Karpas-422 (cell line): Measurements from ENCODE around the gene EFL1. TPM values are rescaled to one million over a fixed set of nuclear protein-coding genes. Genes with fewer than 3 reads are reported as not detected.
"Not testable (repeated sequence)": the region's sequence is repeated elsewhere in the genome, so short reads cannot be mapped to it uniquely, and the experiment has no call there.

Experiments used
- DNase-seq: peaks from one replicate; pipeline ENCODE4 v3.0.0-alpha.2; 2015
- H2AFZ ChIP-seq: fragments of 200-600 bp; sonication (generic); 2 replicates; pipeline ENCODE4 v1.6.1; 2014; ENCODE audit warnings: antibody characterized with exemption, low read length, mixed read lengths
- H3K27ac ChIP-seq: fragments of 200-600 bp; sonication (generic); 2 replicates; pipeline ENCODE4 v1.5.1; 2014; ENCODE audit warnings: mild to moderate bottlenecking, low read length, moderate library complexity
- H3K27me3 ChIP-seq: fragments of 200-600 bp; sonication (generic); 2 replicates; pipeline ENCODE4 v1.6.1; 2014; ENCODE audit warnings: low read length, mixed read lengths
- H3K36me3 ChIP-seq: fragments of 200-600 bp; sonication (generic); 2 replicates; pipeline ENCODE4 v1.6.1; 2014; ENCODE audit warnings: low read length, mixed read lengths; ENCODE audit not compliant: insufficient read depth
- H3K4me1 ChIP-seq: fragments of 200-600 bp; sonication (generic); 2 replicates; pipeline ENCODE4 v1.6.1; 2014; ENCODE audit warnings: mild to moderate bottlenecking, low read length, mixed read lengths
- H3K4me2 ChIP-seq: fragments of 200-600 bp; sonication (generic); 2 replicates; pipeline ENCODE4 v1.6.1; 2014; ENCODE audit warnings: low read length, low read depth, mild to moderate bottlenecking; ENCODE audit not compliant: poor library complexity, severe bottlenecking
- H3K4me3 ChIP-seq: fragments of 200-600 bp; sonication (generic); 2 replicates; pipeline ENCODE4 v1.5.1; 2014; ENCODE audit warnings: mild to moderate bottlenecking, antibody characterized with exemption, low read length, mixed read lengths
- H3K79me2 ChIP-seq: fragments of 200-600 bp; sonication (generic); 2 replicates; pipeline ENCODE4 v1.6.1; 2014; ENCODE audit warnings: mild to moderate bottlenecking, low read length, mixed read lengths
- H3K9ac ChIP-seq: fragments of 200-600 bp; sonication (generic); 2 replicates; pipeline ENCODE4 v1.6.0; 2014; ENCODE audit warnings: low read length
- H3K9me2 ChIP-seq: fragments of 200-600 bp; sonication (generic), shearing (Covaris generic); replicated peaks from 2 replicates; pipeline ENCODE4 v1.6.0; 2014; ENCODE audit warnings: mild to moderate bottlenecking, low read length, moderate library complexity; ENCODE audit not compliant: insufficient read depth
- H3K9me3 ChIP-seq: fragments of 300-700, 200-600 bp; sonication (generic); 2 replicates; pipeline ENCODE4 v1.6.1; 2014; ENCODE audit warnings: low read length, mixed read lengths
- H4K20me1 ChIP-seq: fragments of 200-600 bp; sonication (generic); 2 replicates; pipeline ENCODE4 v1.6.1; 2014; ENCODE audit warnings: mild to moderate bottlenecking, antibody characterized with exemption, low read length, low read depth; ENCODE audit not compliant: insufficient read depth
- total RNA-seq: library from RNA; depleted of rRNA; stranded (reverse); fragments of >200 nt; shearing (Covaris generic); gene quantifications from 2 replicates; pipeline ENCODE4 v1.2.3, GENCODE V29; 2014; ENCODE audit warnings: low replicate concordance

Gene EFL1
- total RNA-seq, 1 experiment from 2014 or later: 30.7 TPM

- not testable (repeated sequence) for H3K27ac ChIP-seq, H3K4me2 ChIP-seq, H3K9ac ChIP-seq, H3K4me3 ChIP-seq, H3K36me3 ChIP-seq, H4K20me1 ChIP-seq, H3K9me3 ChIP-seq, H3K79me2 ChIP-seq, H3K9me2 ChIP-seq, H3K27me3 ChIP-seq, H2AFZ ChIP-seq, DNase-seq
- peaks cover 11% of the 10 kb centered on the region for H3K4me1 ChIP-seq
These were observed 4.6 kb upstream of the EFL1 start for GRCh38 chr15:82267137-82267536.

GRCh38 chr15:82263350-82263749 lies 816 bp upstream of the EFL1 start:
- peaks cover 12% of the 10 kb centered on the region; the same call in 1 of the 2 replicates for H3K36me3 ChIP-seq
- no peak overlapping the region for H3K27ac ChIP-seq
- no peak for DNase-seq
- peak overlapping the region; percentile 92 for H3K4me3 ChIP-seq
- H3K9ac ChIP-seq: peak overlapping the region; percentile 87
- H3K4me2 ChIP-seq: peak overlapping the region; percentile 82
- H2AFZ ChIP-seq: peak overlapping the region; percentile 94; the same call in 1 of the 2 replicates
- peaks cover 22% of the 10 kb centered on the region for H3K4me1 ChIP-seq
- H4K20me1 ChIP-seq: no peaks in the 10 kb centered on the region
- H3K27me3 ChIP-seq: no peaks in the 10 kb centered on the region
- H3K79me2 ChIP-seq: peaks cover 39% of the 10 kb centered on the region
- H3K9me3 ChIP-seq: no peaks in the 10 kb centered on the region
- H3K9me2 ChIP-seq: no peaks in the 10 kb centered on the region

- Histone ChIP-seq H3K4me3 (peak overlapping the region; percentile 92), H2AFZ (peak overlapping the region; percentile 85)
- DNase-seq: peak; percentile 53
These were observed 740 bp downstream of the EFL1 start for GRCh38 chr15:82261566-82262421.

GRCh38 chr15:82248261-82248660 lies 14.3 kb downstream of the EFL1 start:
- not testable (repeated sequence) for H3K9me3 ChIP-seq, H3K27me3 ChIP-seq, H4K20me1 ChIP-seq, H3K36me3 ChIP-seq, H3K4me2 ChIP-seq, H3K4me3 ChIP-seq, H3K27ac ChIP-seq, H2AFZ ChIP-seq, H3K9me2 ChIP-seq, DNase-seq, H3K4me1 ChIP-seq, H3K9ac ChIP-seq
- peaks cover 10% of the 10 kb centered on the region; the same call in 1 of the 2 replicates for H3K79me2 ChIP-seq

More at GRCh38 chr15:82261566-82262421, 740 bp downstream of the EFL1 start:
- not testable (repeated sequence) for H3K27me3 ChIP-seq, H3K27ac ChIP-seq, H3K9me2 ChIP-seq, H4K20me1 ChIP-seq, H3K9me3 ChIP-seq
- H3K4me2 ChIP-seq: peak overlapping the region; percentile 82
- peaks cover 15% of the 10 kb centered on the region; the same call in 1 of the 2 replicates for H3K36me3 ChIP-seq
- H3K4me1 ChIP-seq: peaks cover 22% of the 10 kb centered on the region
- H3K9ac ChIP-seq: peak overlapping the region; percentile 87
- peaks cover 39% of the 10 kb centered on the region for H3K79me2 ChIP-seq

GRCh38 chr15:82245956-82246355 lies 16.6 kb downstream of the EFL1 start:
- H3K4me1 ChIP-seq, DNase-seq, H3K27me3 ChIP-seq, H3K9ac ChIP-seq, H3K27ac ChIP-seq, H3K36me3 ChIP-seq, H3K4me2 ChIP-seq, H3K9me2 ChIP-seq, H3K4me3 ChIP-seq, H3K9me3 ChIP-seq, H4K20me1 ChIP-seq, H2AFZ ChIP-seq: not testable (repeated sequence)
- peaks cover 10% of the 10 kb centered on the region; the same call in 1 of the 2 replicates for H3K79me2 ChIP-seq

- H3K9me2 ChIP-seq, H3K4me1 ChIP-seq, H3K79me2 ChIP-seq, H3K9me3 ChIP-seq, DNase-seq, H4K20me1 ChIP-seq, H3K36me3 ChIP-seq, H3K4me3 ChIP-seq, H3K4me2 ChIP-seq, H2AFZ ChIP-seq, H3K9ac ChIP-seq, H3K27ac ChIP-seq, H3K27me3 ChIP-seq: not testable (repeated sequence)
These were observed 18.9 kb downstream of the EFL1 start for GRCh38 chr15:82243644-82244043.

- H3K27me3 ChIP-seq, H3K4me3 ChIP-seq, H3K4me2 ChIP-seq, DNase-seq, H3K9ac ChIP-seq, H3K36me3 ChIP-seq, H2AFZ ChIP-seq, H3K4me1 ChIP-seq, H3K79me2 ChIP-seq, H3K27ac ChIP-seq, H3K9me2 ChIP-seq, H4K20me1 ChIP-seq, H3K9me3 ChIP-seq: not testable (repeated sequence)
These were observed 20.6 kb downstream of the EFL1 start for GRCh38 chr15:82241836-82242499.

GRCh38 chr15:82239685-82240391 lies 22.7 kb downstream of the EFL1 start:
- no peak overlapping the region for H3K4me2 ChIP-seq
- no peak overlapping the region for H3K9ac ChIP-seq
- H3K4me3 ChIP-seq: no peak overlapping the region
- peaks cover 7% of the 10 kb centered on the region; the same call in 1 of the 2 replicates for H3K79me2 ChIP-seq
- H3K36me3 ChIP-seq: peaks cover 4% of the 10 kb centered on the region
- H4K20me1 ChIP-seq: no peaks in the 10 kb centered on the region
- H3K27me3 ChIP-seq: no peaks in the 10 kb centered on the region
- H3K9me3 ChIP-seq: no peaks in the 10 kb centered on the region
- no peak for DNase-seq
- no peak overlapping the region for H3K27ac ChIP-seq
- no peaks in the 10 kb centered on the region for H3K9me2 ChIP-seq
- H3K4me1 ChIP-seq: no peaks in the 10 kb centered on the region
- H2AFZ ChIP-seq: no peak overlapping the region
